GM18858 (cell line): ENCODE data around the gene FUT8.
"Not testable (repeated sequence)": the region's sequence is repeated elsewhere in the genome, so short reads cannot be mapped to it uniquely, and the experiment has no call there.

ENCODE experiments used
- ATAC-seq: cut with Tn5 transposase; IDR thresholded peaks from one replicate; pipeline ENCODE4 v1.9.1; 2021; ENCODE audit not compliant: unreplicated experiment

FUT8 gene

DNA sequence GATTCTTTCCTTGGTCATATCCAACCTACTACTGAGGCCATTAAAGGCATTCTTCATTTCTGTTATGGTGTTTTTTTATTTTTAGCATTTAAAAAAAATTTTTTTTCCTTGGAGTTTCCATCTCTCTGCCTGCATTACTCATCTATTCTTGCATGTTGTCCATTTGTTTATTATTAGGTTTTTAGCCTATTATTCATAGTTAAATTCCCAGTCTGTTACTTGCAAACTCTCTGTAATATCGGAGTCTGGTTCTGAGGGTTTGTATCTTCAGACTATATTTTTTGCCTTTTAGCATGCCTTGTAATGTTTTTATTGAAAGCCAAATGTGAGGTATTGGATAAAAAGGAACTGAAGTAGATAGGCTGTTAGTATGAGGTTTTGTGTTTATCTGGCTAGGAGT lies 284.3 kb downstream of the FUT8 start:
- no peak for ATAC-seq

- ATAC-seq, result no peak
These were observed 291.0 kb downstream of the FUT8 start for GRCh38 chr14:65703521-65703920.

- no peak for ATAC-seq
These were observed 291.5 kb downstream of the FUT8 start for GRCh38 chr14:65703996-65704395.

GRCh38 chr14:65704437-65704836 lies 291.9 kb downstream of the FUT8 start:
- ATAC-seq, result no peak

- ATAC-seq, result peak; percentile 63
These were observed 292.3 kb downstream of the FUT8 start for GRCh38 chr14:65704850-65705249.

- ATAC-seq, result no peak
These were observed 297.0 kb downstream of the FUT8 start for GRCh38 chr14:65709576-65709975.

GRCh38 chr14:65716813-65717212 lies 304.3 kb downstream of the FUT8 start:
- ATAC-seq, result not testable (repeated sequence)

DNA sequence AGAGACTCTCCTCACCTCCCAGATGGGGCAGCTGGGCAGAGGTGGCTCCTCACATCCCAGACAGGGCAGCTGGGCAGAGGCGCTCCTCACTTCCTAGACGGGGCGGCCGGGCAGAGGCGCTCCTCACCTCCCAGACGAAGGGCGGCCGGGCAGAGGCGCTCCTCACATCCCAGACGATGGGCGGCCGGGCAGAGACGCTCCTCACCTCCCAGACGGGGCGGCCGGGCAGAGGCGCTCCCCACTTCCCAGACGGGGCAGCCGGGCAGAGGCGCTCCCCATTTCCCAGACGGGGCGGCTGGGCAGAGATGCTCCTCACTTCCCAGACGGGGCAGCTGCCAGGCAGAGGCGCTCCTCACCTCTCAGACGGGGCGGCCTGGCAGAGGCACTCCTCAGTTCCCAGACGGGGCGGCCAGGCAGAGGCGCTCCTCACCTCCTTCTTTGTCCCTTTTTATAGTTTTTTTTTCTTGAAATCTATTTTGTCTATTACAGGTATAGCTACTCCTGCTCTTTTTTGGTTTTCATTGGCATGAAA lies 304.9 kb downstream of the FUT8 start:
- not testable (repeated sequence) for ATAC-seq

DNA sequence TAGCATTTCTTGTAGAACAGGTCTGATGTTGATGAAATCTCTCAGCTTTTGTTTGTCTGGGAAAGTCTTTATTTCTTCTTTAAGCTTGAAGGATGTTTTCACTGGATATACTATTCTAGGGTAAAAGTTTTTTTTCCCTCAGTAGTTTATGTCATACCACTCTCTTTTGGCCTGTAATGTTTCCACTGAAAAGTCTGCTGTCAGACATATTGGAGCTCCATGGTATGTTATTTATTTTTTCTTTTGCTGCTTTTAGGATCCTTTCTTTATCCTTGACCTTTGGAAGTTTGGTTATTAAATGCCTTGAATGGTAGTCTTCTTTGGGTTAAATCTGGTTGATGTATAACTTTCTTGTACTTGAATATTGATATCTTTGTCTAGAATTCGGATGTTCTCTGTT lies 306.1 kb downstream of the FUT8 start:
- ATAC-seq, result no peak

GRCh38 chr14:65720171-65720570 lies 307.6 kb downstream of the FUT8 start:
- no peak for ATAC-seq

- ATAC-seq, result no peak
These were observed 308.2 kb downstream of the FUT8 start for GRCh38 chr14:65720743-65721142.

- no peak for ATAC-seq
These were observed 310.8 kb downstream of the FUT8 start for GRCh38 chr14:65723348-65723747.

GRCh38 chr14:65728604-65729003 lies 316.1 kb downstream of the FUT8 start:
- ATAC-seq, result no peak

GRCh38 chr14:65729566-65729965 lies 317.0 kb downstream of the FUT8 start:
- no peak for ATAC-seq

DNA sequence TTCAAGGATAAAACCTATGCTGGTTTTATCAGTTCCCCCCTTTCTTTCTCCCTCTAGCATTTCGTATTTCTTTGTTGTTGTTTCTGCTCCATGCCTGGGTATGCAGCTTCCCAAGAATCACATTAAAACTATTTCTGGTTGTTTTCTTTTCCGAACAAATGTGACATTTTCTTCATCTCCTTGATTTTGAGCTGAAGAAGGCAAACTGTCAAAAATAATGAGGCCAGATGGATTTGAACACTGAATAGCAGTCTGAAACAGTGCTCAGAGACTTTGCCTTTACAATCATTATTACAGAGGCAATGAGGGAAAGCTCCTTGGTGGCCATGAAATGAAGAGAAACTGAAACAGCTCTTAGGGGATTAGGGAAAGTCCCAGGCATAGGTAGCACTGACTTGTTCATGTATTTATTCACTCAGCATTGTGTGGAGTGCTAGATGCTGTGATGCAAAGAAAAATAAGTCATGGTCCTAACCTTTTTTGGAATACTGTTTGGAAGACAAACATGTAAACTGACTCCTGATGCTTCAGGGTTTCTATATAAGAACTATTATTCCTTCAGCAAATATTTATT lies 319.5 kb downstream of the FUT8 start:
- ATAC-seq, result peak; percentile 99

GRCh38 chr14:65738339-65738738 lies 325.8 kb downstream of the FUT8 start:
- ATAC-seq, result no peak

DNA sequence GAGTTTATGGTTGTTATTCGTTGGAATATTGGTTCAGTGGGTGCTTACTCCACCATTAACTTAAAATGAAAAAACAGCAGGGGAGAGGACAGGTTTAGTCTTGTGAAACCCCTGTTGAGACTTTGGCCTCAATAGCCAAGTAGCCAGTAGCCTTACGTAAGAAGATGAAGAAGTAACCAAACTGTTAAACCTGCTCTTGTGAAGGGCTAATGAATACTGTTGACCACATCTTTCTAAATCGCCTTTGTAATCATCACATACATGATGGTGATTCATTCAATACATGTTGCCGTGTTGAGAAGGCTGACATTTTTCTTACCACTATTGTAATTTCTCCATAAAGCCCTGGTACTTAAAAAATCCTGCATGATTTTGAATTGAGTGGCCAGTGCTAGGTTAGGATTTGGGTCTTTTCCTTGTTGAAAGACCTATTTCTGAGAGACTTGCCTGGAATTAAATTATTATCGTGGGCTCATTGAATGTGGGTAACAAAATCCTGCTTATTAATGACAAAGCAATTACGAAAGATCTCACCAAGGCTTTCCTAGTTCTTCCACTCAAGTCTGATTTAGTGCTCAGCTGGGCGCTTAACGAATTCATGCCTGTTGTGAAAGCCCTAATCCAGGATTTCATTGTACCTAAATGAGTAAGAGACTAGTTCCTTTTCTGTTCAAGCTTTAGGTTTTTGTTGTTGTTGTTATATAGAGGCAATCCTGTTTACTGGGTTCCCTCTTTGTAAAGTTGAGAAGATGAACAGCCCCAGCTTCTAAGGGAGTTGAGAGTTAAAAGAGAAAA lies 333.1 kb downstream of the FUT8 start:
- ATAC-seq, result no peak

DNA sequence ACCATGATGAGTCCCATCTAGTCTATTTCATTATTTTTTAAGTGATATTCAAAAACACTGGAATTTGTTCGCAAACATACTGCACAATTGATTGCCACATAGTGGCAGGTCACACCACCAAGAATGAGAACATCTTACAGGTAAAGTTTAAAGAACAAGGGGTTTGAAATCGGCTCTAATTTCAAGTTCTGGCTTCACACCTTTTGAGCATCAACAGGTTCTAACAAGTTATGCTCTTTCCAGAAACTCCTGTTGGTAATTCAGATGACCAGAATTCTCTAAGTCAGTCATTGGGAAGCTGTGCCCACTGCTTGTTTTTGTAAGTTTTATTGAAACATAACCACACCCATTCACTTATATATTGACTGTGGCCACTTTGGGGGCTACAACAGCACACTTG lies 336.3 kb downstream of the FUT8 start:
- no peak for ATAC-seq

DNA sequence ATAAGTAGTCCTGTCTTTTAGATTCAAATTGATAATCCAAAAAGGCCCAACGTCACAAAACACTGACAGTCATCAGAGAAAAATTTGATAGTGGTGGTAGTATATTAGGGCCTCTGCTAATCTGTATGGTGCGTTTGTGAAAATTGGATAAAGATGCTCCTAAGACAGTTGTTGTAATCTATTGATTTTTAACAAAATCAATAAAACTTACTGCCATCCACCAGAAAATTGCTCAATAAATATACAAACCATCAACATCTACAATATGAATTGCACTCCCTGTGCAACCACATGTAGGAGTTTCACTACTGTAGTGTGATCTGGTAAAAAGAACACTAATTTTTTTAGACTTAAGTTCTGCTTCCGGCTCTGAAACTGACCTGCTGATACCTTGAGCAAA lies 336.8 kb downstream of the FUT8 start:
- ATAC-seq, result no peak

- ATAC-seq, result no peak
These were observed 338.4 kb downstream of the FUT8 start for GRCh38 chr14:65750906-65751305.

DNA sequence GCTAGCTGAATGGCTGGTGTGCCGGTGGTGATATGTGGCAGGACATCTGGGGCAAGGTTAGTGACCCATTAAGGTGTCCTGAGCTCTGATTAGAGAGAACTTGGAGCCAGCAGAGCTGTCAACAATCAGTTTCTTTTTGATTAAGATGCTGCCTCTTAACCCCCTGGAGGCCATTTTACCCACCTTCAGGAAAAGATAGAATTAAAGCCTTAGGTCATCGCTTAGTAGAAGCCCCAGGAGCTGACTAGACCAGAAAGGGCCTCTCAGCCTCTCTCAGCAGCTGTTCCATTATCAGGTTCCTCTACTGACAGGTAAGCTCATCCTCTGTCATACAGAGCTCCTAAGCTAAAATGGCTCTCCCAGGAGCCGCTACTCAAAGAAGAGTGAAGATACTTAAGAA lies 339.0 kb downstream of the FUT8 start:
- ATAC-seq, result no peak

DNA sequence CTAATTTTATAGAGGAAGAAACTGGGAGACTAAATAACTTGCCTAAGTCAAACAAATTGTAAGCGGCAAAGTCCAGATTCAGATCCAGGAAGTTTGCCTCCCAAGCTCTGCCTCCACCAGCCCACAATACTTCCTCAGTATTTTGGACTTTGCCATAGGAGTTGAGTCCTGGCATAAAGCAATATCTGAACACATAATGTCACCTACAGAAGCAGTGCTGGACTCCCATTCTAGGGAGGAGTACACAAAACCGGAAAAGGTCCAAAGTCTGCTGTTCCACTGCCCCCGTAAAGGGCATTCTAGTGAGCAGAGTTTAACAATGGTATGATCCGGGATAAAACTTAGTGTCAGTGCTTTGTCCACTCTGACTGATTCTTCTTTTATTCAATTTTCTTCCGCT lies 340.5 kb downstream of the FUT8 start:
- no peak for ATAC-seq

- no peak for ATAC-seq
These were observed 342.8 kb downstream of the FUT8 start for GRCh38 chr14:65755331-65755730.
